ENCODE data around the gene CFLAR.

The CFLAR gene

DNA sequence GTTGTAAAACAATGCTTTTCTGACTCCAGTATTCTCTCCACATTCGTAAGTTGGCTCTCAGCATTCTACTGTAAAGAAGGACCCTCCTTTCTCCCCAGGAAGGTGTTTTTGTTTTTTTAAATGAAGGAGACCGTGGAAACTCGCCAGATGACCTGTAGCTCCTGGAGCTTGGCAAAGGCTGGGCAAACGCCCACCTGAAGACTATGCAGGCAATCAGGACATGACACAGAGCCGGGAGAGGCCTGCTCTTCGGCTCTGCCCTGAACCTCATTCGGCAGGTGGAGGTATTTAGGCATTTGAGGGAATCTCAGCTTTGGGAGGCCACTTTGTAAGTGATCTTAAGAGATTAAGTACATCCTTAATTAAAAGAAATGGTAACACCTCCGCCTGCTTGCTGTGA, 84.4 kb downstream of the CFLAR start:
- TF ChIP-seq, protein P1, sequence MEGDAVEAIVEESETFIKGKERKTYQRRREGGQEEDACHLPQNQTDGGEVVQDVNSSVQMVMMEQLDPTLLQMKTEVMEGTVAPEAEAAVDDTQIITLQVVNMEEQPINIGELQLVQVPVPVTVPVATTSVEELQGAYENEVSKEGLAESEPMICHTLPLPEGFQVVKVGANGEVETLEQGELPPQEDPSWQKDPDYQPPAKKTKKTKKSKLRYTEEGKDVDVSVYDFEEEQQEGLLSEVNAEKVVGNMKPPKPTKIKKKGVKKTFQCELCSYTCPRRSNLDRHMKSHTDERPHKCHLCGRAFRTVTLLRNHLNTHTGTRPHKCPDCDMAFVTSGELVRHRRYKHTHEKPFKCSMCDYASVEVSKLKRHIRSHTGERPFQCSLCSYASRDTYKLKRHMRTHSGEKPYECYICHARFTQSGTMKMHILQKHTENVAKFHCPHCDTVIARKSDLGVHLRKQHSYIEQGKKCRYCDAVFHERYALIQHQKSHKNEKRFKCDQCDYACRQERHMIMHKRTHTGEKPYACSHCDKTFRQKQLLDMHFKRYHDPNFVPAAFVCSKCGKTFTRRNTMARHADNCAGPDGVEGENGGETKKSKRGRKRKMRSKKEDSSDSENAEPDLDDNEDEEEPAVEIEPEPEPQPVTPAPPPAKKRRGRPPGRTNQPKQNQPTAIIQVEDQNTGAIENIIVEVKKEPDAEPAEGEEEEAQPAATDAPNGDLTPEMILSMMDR (IDR thresholded peaks at IDR 0.05; ENCODE audit: insufficient read depth, missing control alignments), result no peak
- DNase-seq (ENCODE audit: insufficient read length, low spot score) (no peak), FAIRE-seq (no peak)

DNA sequence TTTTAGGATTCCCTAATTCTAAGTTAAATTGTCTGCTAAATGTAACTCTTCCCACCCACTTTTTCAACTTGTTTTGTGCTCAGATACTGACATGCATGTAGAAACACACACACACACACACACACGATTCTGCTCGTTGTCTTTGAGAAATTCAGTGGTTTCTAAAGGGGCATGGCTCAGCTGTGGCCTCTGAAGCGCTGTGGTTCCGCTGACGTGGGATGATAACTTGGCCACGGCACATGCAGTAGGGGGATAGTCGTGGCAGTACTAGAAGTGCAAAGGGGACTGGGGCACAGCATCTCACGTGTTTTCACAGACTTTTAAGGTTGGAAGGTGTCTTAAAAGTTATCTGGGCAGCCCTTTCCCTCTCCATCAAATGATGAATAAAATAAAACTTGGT, 85.4 kb downstream of the CFLAR start:
- FAIRE-seq, result no peak
- TF ChIP-seq, protein P1 (IDR thresholded peaks at IDR 0.05; ENCODE audit: insufficient read depth, missing control alignments), result no peak

DNA sequence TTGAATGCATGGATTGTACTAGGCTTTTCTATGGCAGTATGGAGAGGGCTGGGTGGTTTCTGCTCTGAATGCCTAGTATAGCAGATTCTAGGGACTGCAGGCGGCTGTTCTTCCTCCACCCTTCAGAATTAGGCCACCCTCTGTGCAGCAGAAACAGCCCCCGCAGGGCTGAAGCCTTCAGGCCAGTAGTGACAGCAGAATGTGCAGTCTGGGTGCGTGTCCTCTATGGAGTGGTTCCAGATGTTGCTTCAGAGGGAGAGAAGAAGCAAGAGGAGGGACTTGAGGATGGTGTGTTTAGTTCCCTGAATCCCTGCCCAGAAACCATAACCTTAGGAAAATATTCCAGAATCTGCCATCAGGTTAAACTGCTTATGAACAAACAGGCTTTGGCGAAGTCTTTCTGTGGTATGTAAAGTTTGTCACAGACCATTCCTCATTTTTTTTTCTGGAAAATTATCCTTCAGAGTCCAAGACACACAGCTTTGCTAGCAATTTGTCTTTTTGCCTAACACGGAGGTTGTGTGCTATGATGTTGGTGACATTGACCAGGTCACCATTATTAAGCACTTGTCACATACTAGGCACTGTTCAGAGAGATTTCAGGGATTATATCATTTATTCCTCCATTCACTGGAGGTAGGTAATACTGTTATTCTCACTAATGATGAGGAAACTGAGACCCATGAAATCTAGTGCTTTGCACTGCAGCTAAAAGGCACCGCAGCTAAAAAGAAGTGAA, 88.1 kb downstream of the CFLAR start:
- TF ChIP-seq, protein P1 (IDR thresholded peaks at IDR 0.05; ENCODE audit: insufficient read depth, missing control alignments), result no peak
- FAIRE-seq, result no peak
- DNase-seq (ENCODE audit: insufficient read length, low spot score), result no peak

More for the DNA sequence above, 85.4 kb downstream of the CFLAR start:
- DNase-seq (ENCODE audit: insufficient read length, low spot score), result no peak

DNA sequence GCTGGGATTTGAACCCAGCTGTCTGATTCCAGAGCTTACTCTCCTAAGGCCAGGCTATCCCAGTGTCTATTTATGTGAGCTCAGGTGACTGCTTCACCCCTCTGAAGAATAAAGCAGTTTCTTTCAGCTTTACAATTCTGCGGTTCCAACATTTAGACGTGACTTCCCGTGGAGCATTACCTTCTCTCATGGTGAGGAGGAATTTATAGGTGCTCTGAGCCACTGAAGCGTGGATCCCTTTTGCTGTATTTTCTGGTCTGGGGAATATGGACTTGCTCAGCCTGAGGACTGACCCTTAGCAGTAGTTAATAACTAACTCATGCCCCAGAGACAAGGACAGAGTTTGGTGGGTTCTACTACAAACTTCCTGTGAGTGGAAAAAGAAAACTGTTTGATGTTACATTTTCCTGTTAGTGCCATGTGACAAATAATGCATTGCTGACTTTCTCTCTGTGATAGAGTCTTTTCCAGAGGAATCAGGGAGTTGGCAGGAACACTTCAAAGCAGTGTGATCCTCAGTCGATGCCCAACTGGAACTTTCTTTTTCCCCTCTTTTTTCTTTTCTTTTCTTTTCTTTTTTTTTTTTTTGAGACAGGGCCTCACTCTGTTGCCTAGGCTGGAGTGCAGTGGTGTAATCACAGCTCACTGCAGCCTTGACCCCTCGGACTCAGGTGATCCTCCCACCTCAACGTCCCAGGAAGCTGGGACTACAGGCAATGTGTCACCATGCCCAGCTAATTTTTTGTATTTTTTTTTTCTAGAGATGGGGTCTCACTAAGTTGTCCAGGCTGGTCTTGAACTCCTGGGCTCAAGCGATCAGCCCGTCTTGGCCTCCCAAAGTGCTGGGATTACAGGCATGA, 88.9 kb downstream of the CFLAR start:
- no peak for DNase-seq (ENCODE audit: insufficient read length, low spot score)
- TF ChIP-seq, protein P1 (IDR thresholded peaks at IDR 0.05; ENCODE audit: insufficient read depth, missing control alignments), result no peak
- no peak for FAIRE-seq

DNA sequence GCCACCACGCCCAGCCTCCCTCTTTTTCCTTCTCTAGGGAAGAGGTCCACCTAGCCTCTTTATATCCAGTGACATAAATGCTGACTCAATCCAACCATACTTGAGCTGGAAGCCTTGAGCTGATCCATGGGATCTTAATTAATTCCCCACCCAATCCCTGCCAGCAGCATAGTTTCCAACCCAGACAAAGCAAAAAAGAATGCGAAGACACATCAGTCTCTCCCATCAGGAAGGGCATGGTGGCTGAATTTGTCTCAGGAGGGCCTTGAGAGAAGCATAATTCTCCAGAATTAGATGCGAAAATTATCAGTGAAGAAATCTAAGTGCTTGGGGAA, 89.5 kb downstream of the CFLAR start:
- FAIRE-seq (no peak), DNase-seq (ENCODE audit: insufficient read length, low spot score) (no peak)
- TF ChIP-seq, protein P1 (IDR thresholded peaks at IDR 0.05; ENCODE audit: insufficient read depth, missing control alignments), result no peak

DNA sequence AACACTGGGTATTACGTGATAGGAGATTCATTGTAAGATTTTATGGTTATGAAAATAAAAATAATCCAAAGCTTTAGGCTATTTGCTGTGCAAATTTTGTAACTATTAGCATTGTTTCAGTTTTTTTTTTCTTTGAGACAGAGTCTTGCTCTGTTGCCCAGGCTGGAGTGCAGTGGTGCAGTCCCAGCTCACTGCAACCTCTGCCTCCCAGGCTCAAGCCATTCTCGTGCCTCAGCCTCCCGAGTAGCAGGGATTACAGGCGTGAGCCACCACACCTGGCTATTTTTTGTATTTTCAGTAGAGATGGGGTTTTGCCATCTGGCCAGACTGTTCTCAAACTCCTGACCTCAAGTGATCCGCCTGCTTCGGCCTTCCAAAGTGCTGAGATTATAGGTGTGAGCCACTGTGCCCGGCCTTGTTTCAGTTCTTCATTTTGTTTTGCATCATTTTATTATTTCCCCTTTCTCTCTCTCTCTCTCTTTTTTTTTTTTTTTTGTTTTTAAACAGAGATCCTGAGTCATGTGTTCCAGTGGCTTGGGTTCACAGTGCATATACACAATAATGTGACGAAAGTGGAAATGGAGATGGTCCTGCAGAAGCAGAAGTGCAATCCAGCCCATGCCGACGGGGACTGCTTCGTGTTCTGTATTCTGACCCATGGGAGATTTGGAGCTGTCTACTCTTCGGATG, 92.7 kb downstream of the CFLAR start:
- no peak for FAIRE-seq
- DNase-seq (ENCODE audit: insufficient read length, low spot score), result no peak
- TF ChIP-seq, protein P1 (IDR thresholded peaks at IDR 0.05; ENCODE audit: insufficient read depth, missing control alignments), result no peak

Data from D721Med (cell line).